Measurements from ENCODE around the gene MARCHF2.
A peak's percentile ranks its signal among the peaks of the same experiment; 100 is the strongest.

Gene MARCHF2

GRCh38 chr19:8469613-8470368 lies 56.7 kb downstream of the MARCHF2 start:
- Histone ChIP-seq H3K4me3 (ENCODE audit: low read length) (no peak overlapping the region), H3K4me2 (ENCODE audit: low read length) (no peak overlapping the region), H3K27me3 (ENCODE audit: control insufficient read depth, low read length) (no peaks in the 10 kb centered on the region), H3K36me3 (ENCODE audit: control insufficient read depth, low read length) (peaks cover 100% of the 10 kb centered on the region), H3K4me1 (ENCODE audit: control insufficient read depth, low read length) (peaks cover 55% of the 10 kb centered on the region), H3K79me2 (ENCODE audit: control insufficient read depth, low read length) (peaks cover 88% of the 10 kb centered on the region), H3F3A (ENCODE audit: control insufficient read depth, insufficient read depth) (peaks cover 32% of the 10 kb centered on the region), H3K9me2 (replicated peaks; ENCODE audit: control insufficient read depth, low read length) (no peaks in the 10 kb centered on the region), H4K20me1 (ENCODE audit: control insufficient read depth, insufficient read depth, low read depth, low read length) (peaks cover 14% of the 10 kb centered on the region), H3K27ac (ENCODE audit: low read depth, low read length) (no peak overlapping the region), H3K9me3 (ENCODE audit: control insufficient read depth, insufficient read depth, low read length) (no peaks in the 10 kb centered on the region)
- TF ChIP-seq EZH2phosphoT487 (IDR thresholded peaks at IDR 0.05; ENCODE audit: borderline replicate concordance, low read length), result no peak
- TF ChIP-seq CTCF (IDR thresholded peaks at IDR 0.05; ENCODE audit: low read depth, low read length, poor library complexity, severe bottlenecking), result no peak

- H3K9me2 ChIP-seq (replicated peaks; ENCODE audit: control insufficient read depth, low read length), result no peaks in the 10 kb centered on the region
- peaks cover 92% of the 10 kb centered on the region for H3K79me2 ChIP-seq (ENCODE audit: control insufficient read depth, low read length)
- H3K27ac ChIP-seq (ENCODE audit: low read depth, low read length), result peak overlapping the region; percentile 75
- no peaks in the 10 kb centered on the region for H3K9me3 ChIP-seq (ENCODE audit: control insufficient read depth, insufficient read depth, low read length)
- peaks cover 100% of the 10 kb centered on the region for H3K36me3 ChIP-seq (ENCODE audit: control insufficient read depth, low read length)
- TF ChIP-seq EZH2phosphoT487 (IDR thresholded peaks at IDR 0.05; ENCODE audit: borderline replicate concordance, low read length) (no peak), CTCF (IDR thresholded peaks at IDR 0.05; ENCODE audit: low read depth, low read length, poor library complexity, severe bottlenecking) (no peak)
- peaks cover 27% of the 10 kb centered on the region; the same call in 1 of the 2 replicates for H4K20me1 ChIP-seq (ENCODE audit: control insufficient read depth, insufficient read depth, low read depth, low read length)
- H3F3A ChIP-seq (ENCODE audit: control insufficient read depth, insufficient read depth), result peaks cover 26% of the 10 kb centered on the region
- H3K4me1 ChIP-seq (ENCODE audit: control insufficient read depth, low read length), result peaks cover 60% of the 10 kb centered on the region
- peak overlapping the region; percentile 54 for H3K4me2 ChIP-seq (ENCODE audit: low read length)
- H3K4me3 ChIP-seq (ENCODE audit: low read length), result peak overlapping the region; percentile 22
- H3K27me3 ChIP-seq (ENCODE audit: control insufficient read depth, low read length), result no peaks in the 10 kb centered on the region
Measured at GRCh38 chr19:8473648-8474476, 60.8 kb downstream of the MARCHF2 start.

GRCh38 chr19:8475005-8475404 lies 61.9 kb downstream of the MARCHF2 start:
- H3K9me3 ChIP-seq (ENCODE audit: control insufficient read depth, insufficient read depth, low read length), result no peaks in the 10 kb centered on the region
- H3K4me2 ChIP-seq (ENCODE audit: low read length), result no peak overlapping the region
- H3F3A ChIP-seq (ENCODE audit: control insufficient read depth, insufficient read depth), result peaks cover 26% of the 10 kb centered on the region
- no peak overlapping the region for H3K4me3 ChIP-seq (ENCODE audit: low read length)
- H3K36me3 ChIP-seq (ENCODE audit: control insufficient read depth, low read length), result peaks cover 95% of the 10 kb centered on the region
- no peaks in the 10 kb centered on the region for H3K27me3 ChIP-seq (ENCODE audit: control insufficient read depth, low read length)
- peaks cover 27% of the 10 kb centered on the region; the same call in 1 of the 2 replicates for H4K20me1 ChIP-seq (ENCODE audit: control insufficient read depth, insufficient read depth, low read depth, low read length)
- H3K79me2 ChIP-seq (ENCODE audit: control insufficient read depth, low read length), result peaks cover 91% of the 10 kb centered on the region
- no peaks in the 10 kb centered on the region for H3K9me2 ChIP-seq (replicated peaks; ENCODE audit: control insufficient read depth, low read length)
- TF ChIP-seq CTCF (IDR thresholded peaks at IDR 0.05; ENCODE audit: low read depth, low read length, poor library complexity, severe bottlenecking) (no peak), EZH2phosphoT487 (IDR thresholded peaks at IDR 0.05; ENCODE audit: borderline replicate concordance, low read length) (no peak)
- H3K4me1 ChIP-seq (ENCODE audit: control insufficient read depth, low read length), result peaks cover 52% of the 10 kb centered on the region
- no peak overlapping the region for H3K27ac ChIP-seq (ENCODE audit: low read depth, low read length)
